GM10266 (cell line): ENCODE data around the gene BYSL.
"Not testable (repeated sequence)": the region's sequence is repeated elsewhere in the genome, so short reads cannot be mapped to it uniquely, and the experiment has no call there.

ENCODE experiments used
- DNase-seq: peaks from one replicate; pipeline ENCODE4 v3.0.0; 2012; ENCODE audit errors: extremely low spot score
- TF ChIP-seq, protein P1 (sequence below): IDR thresholded peaks from 2 replicates; pipeline ENCODE4 v1.5.1; 2012; ENCODE audit warnings: mild to moderate bottlenecking, low read depth; ENCODE audit not compliant: control insufficient read depth, insufficient read depth; ENCODE audit errors: missing control alignments

Gene BYSL

DNA sequence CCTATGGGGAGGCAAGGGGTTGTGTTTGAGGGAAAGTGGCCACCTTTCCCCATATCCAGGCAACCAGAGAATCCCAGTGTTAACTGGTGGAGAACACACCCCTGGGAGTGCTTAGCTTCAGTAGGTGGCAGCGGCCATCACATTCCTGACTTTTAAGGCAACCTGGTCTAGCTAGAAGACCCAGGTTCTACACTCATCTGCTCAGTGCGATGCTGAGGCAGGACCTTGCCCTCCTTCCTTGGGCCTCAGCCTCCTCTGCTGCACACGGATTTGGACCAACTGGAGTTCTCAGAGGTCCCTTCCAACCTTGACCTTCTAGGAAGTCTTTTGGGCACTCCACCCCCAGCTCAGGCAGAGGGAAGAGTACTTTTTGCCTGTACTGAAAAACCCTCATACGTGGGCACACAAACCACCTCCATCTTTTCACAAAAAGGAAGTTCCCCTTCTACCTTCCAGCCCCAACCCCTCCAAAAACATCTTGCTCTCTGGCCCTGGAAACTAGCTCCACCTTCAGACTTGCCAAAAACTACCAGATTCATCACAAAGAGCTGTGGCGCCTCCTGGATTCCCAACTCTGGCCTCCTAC lies 17.4 kb downstream of the BYSL start:
- no peak for DNase-seq
- TF ChIP-seq, protein P1, sequence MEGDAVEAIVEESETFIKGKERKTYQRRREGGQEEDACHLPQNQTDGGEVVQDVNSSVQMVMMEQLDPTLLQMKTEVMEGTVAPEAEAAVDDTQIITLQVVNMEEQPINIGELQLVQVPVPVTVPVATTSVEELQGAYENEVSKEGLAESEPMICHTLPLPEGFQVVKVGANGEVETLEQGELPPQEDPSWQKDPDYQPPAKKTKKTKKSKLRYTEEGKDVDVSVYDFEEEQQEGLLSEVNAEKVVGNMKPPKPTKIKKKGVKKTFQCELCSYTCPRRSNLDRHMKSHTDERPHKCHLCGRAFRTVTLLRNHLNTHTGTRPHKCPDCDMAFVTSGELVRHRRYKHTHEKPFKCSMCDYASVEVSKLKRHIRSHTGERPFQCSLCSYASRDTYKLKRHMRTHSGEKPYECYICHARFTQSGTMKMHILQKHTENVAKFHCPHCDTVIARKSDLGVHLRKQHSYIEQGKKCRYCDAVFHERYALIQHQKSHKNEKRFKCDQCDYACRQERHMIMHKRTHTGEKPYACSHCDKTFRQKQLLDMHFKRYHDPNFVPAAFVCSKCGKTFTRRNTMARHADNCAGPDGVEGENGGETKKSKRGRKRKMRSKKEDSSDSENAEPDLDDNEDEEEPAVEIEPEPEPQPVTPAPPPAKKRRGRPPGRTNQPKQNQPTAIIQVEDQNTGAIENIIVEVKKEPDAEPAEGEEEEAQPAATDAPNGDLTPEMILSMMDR = no peak

DNA sequence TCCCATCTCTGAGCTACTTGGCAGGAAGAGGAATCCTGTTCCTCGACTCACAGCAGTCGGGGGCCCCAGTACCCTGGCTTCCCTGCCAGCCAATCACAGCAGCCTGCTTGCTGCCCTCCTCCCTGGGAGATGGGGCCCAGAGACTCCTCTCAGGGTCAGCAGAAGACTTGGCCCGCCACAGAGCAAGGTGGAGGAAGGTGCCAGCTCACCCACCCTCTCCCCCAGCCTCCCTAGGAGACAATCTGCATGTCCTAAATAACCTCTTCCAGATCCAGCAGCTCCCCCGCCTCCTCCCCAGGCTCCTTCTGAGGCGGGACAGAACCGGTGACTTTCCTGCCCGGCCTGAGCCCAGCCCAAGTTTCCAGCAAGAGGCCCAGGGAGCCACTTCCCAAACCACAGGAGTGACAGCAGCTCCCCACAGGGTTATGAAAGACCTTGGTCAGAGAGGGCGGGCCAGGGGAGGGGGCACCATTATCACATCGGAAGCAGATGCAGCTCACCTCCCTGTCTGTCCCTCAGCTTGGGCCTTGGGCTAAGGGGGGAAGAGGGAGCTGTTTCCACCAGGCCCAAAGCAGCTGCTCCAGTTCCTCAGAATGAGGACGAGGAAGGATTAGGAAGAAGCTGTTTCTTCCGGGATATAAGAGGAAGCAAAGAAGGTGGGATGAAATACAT lies 18.0 kb downstream of the BYSL start:
- no peak for DNase-seq
- TF ChIP-seq, protein P1 = no peak

DNA sequence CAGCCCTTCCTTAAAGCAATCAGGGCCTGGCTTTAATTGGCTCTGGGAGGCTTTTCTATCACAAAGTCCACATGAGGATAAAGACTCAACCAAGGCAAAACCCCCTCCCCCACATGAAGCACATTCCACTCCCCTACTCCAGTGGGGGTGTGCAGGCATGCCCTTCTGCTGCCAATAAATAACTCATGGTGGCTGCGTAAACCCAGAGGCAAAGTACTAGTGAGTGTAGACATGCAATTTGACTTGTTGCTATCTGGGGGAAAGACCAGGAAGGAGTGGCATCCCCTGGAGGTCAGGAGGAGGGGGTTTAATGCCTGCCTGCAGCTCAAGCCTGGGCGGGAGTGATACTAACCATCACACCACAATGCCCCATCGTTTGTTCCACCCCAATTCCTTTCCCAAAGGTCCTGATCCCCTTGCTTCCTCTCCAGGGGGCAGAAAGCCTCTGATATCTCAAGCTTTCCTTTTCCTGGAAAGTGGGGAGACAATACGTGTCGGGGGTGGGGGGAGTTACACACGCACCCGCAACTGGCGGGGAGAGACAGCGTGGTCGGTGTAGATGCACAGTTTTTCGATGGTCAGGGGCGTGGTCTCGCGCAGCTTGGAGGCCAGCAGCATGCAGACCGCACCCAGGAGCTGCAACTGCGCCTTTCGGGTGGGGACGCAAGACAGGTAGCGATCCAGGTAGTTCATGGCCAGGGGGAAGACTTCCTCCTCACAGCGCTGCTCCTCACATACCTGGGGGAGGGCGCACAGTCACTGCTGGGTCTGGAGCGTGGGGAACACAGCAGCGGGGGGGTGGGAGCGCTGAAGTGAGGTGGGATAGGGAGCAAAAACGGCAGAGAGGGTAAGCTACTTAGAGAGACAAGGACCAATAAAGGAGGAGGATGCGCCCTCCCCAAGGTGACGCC lies 18.8 kb downstream of the BYSL start:
- TF ChIP-seq, protein P1 = no peak
- DNase-seq = no peak

DNA sequence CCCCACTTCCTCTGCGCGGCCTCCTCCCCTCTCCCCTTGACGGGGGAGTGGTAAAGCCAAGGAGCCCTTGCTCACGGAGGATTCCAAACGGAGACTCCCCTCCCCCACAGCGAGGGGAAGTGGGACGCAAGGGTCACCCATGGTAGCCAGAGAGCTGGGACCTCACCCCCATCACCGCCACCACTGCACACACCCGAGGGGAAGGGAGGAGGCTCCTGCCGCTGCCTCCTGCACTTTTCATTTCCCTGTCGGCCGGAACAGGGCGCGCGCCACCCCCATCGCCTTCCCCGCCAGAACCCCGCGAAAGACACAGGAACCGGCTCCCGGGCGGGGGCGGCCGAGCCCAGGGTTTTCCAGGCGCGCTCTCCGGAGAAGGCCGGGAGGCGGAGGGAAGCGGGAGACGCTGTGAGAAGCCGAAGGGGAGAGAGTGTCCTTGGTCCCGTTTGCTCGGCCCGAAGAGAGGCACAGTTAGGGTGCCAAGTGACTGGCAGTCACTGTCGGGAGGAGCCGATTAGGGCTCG lies 19.5 kb downstream of the BYSL start:
- TF ChIP-seq, protein P1 = no peak
- peak; percentile 49 for DNase-seq

DNA sequence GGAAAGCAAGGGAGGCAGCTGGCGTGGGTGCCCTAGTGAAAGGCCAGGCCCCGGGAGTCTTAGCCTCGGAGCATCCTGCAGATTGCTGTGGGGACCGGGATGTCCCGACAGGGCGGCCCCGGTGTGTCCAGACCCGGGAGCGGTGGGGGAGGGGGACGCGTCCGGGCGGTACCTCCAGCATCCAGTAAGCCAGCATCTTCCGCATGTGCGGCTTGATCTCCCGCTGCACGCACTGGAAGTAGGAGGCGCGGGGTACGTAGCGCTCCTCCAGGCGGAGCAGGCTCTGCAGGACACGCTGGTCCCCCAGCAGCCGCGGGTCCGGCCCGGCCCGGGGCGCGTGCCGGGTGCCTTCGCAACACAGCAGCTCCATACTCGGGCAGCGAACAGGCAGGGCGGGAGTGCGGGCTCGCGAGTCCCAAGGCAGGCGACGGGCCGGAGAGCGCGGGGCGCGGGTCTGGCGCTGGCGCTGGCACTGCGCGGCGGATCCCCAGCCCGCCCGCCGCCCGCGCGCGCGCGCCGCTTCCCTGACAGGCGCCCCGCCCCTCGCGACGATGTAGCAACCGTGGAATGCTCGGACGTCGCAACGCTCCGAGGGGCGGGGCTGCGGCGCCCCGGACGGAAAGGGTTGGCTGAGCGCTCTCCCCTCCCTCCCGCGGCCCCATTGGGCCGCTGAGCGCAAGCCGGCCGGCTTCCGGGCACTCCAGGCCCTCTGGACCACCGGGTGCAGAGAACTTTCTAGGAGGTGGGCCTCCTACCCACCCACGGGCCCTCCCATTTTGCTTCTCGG lies 20.2 kb downstream of the BYSL start, which contains the start of gene CCND3:
TSS of gene CCND3 (minus strand) at position 529 of the 787 bp plus-strand sequence. CDS start at position 370, 159 bp downstream.
- TF ChIP-seq, protein P1 = no peak
- DNase-seq = peak; percentile 94

DNA sequence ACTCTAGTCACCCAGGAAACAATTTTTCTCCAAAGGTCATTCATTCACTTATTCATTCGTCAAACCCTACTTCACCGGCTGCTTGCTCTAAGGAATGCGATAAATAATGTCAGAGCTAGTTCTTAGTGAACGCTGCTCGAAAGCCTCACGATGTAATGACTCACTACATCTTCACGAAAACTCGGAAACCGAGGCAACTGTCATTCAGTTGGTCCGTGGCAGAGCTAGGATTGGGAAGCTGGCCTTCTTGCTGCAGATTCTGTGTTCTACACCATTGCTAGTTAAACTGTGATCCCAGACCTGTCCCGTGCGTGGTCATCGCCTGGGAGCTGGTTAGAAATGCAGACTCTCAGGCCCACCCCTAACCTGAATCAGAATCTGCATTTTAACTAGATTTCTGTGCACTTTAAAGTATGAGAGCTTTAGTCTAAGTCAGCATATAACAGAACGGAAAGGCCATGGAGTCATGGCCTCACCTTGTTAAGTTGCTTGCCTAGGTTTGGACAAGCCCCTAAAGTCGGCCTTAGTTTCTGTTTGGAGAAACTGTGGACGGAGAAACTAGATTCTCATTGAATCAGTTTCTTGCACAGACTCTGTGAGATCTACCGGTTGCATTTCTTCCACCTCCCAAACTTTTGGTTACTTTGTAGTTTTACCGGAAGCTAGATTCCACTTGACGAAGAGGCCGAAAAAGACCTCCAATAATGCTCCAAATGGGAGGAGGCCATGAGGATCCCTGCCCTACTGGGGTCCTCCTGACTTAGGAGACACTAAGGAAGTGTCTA lies 21.0 kb downstream of the BYSL start:
- TF ChIP-seq, protein P1 = no peak
- no peak for DNase-seq

DNA sequence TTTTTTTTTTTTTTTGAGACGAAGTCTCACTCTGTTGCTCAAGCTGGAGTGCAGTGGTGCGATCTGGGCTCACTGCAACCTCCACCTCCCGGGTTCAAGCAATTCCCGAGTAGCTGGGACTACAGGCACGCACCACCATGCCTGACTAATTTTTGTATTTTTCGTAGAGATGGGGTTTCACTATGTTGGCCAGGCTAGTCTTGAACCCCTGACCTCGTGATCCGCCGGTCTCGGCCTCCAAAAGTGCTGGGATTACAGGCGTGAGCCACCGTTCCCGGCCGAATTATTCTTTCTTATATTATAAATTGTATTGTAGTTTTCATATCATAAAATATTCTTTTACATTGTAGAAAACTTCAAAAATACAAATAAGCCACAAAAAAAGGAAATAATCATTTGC lies 21.6 kb downstream of the BYSL start:
- DNase-seq = not testable (repeated sequence)
